ENCODE results near the gene CMSS1.

Gene CMSS1

GRCh38 chr3:99817437-99818240 lies at the start of gene CMSS1:
Gene CMSS1 (plus strand): TSS chr3:99817862.
- DNase-seq = peak; percentile 69 to 84

- no peak for DNase-seq
Measured at GRCh38 chr3:99768126-99768525, 49.5 kb upstream of the CMSS1 start.

- DNase-seq = no peak
Measured at GRCh38 chr3:99768808-99769501, 48.7 kb upstream of the CMSS1 start.

- DNase-seq = no peak
Measured at GRCh38 chr3:99772171-99772570, 45.5 kb upstream of the CMSS1 start.

- no peak for DNase-seq
Measured at GRCh38 chr3:99772671-99773070, 45.0 kb upstream of the CMSS1 start.

GRCh38 chr3:99774467-99774866 lies 43.2 kb upstream of the CMSS1 start:
- DNase-seq = no peak

GRCh38 chr3:99776516-99777209 lies 41.0 kb upstream of the CMSS1 start:
- no peak for DNase-seq

- DNase-seq = no peak
Measured at GRCh38 chr3:99777210-99777549, 40.5 kb upstream of the CMSS1 start.

GRCh38 chr3:99777708-99778107 lies 40.0 kb upstream of the CMSS1 start:
- no peak for DNase-seq

GRCh38 chr3:99780749-99781148 lies 36.9 kb upstream of the CMSS1 start:
- no peak for DNase-seq

GRCh38 chr3:99781761-99782160 lies 35.9 kb upstream of the CMSS1 start:
- DNase-seq = no peak

- DNase-seq = no peak
Measured at GRCh38 chr3:99783011-99783573, 34.6 kb upstream of the CMSS1 start.

- peak in 1 of 2 experiments; percentile 8 for DNase-seq
Measured at GRCh38 chr3:99789011-99789721, 28.5 kb upstream of the CMSS1 start.

GRCh38 chr3:99794485-99794884 lies 23.2 kb upstream of the CMSS1 start:
- DNase-seq = no peak

- DNase-seq = no peak
Measured at GRCh38 chr3:99795573-99795972, 22.1 kb upstream of the CMSS1 start.

- no peak for DNase-seq
Measured at GRCh38 chr3:99799422-99799821, 18.2 kb upstream of the CMSS1 start.

GRCh38 chr3:99803297-99803696 lies 14.4 kb upstream of the CMSS1 start:
- DNase-seq = no peak

- no peak for DNase-seq
Measured at GRCh38 chr3:99805160-99805559, 12.5 kb upstream of the CMSS1 start.

GRCh38 chr3:99808163-99808794 lies 9.4 kb upstream of the CMSS1 start:
- DNase-seq = peak in 1 of 2 experiments; percentile 5

GRCh38 chr3:99809565-99809964 lies 8.1 kb upstream of the CMSS1 start:
- no peak for DNase-seq

GRCh38 chr3:99810403-99810802 lies 7.3 kb upstream of the CMSS1 start:
- DNase-seq = no peak

- DNase-seq = peak in 1 of 2 experiments; percentile 18
Measured at GRCh38 chr3:99817047-99817436, 620 bp upstream of the CMSS1 start.
